GM12891 (cell line): Measurements from ENCODE around the gene UBE2G1.

ENCODE experiments used
- POLR2A ChIP-seq: IDR thresholded peaks from 2 replicates; pipeline ENCODE4 v1.6.1; 2011; ENCODE audit warnings: low read depth, low read length, control low read depth
- POLR2AphosphoS5 ChIP-seq: IDR thresholded peaks from 2 replicates; pipeline ENCODE4 v1.6.1; 2011; ENCODE audit warnings: low read depth, low read length, control low read depth
- SPI1 ChIP-seq: IDR thresholded peaks from 2 replicates; pipeline ENCODE4 v1.6.1; 2011; ENCODE audit warnings: low read depth, low read length, control low read depth
- TAF1 ChIP-seq: IDR thresholded peaks from 2 replicates; pipeline ENCODE4 v1.6.1; 2011; ENCODE audit warnings: low read depth, low read length, control low read depth

- peak; percentile 54; the same call in 1 of the 2 replicates for TF ChIP-seq POLR2AphosphoS5
- no peak for TF ChIP-seq POLR2A
- TF ChIP-seq TAF1 = no peak; the same call in 1 of the 2 replicates
- TF ChIP-seq SPI1 = no peak
These were observed 1.3 kb downstream of the UBE2G1 start for GRCh38 chr17:4365103-4365627.
